Loucy (cell line): ENCODE results near the gene RBM17.

Experiments used
- H2AFZ ChIP-seq: fragments of 200-600 bp; sonication (generic); 2 replicates; pipeline ENCODE4 v1.6.0; 2016; ENCODE audit warnings: antibody characterized with exemption, mild to moderate bottlenecking, low read length, moderate library complexity
- H3F3A ChIP-seq: fragments of 200-600 bp; 2 replicates; pipeline ENCODE4 v1.6.0; 2016; ENCODE audit warnings: antibody characterized with exemption, low read depth, mild to moderate bottlenecking
- H3K27me3 ChIP-seq: fragments of 200-600 bp; sonication (generic); 2 replicates; pipeline ENCODE4 v1.6.1; 2014; ENCODE audit warnings: low read length, mild to moderate bottlenecking; ENCODE audit not compliant: insufficient read depth, poor library complexity, severe bottlenecking
- H3K36me3 ChIP-seq: fragments of 200-600 bp; sonication (generic); 2 replicates; pipeline ENCODE4 v1.6.1; 2016; ENCODE audit warnings: low read length; ENCODE audit not compliant: insufficient read depth
- H3K4me1 ChIP-seq: fragments of 200-600 bp; sonication (generic); 2 replicates; pipeline ENCODE4 v1.5.1; 2014; ENCODE audit warnings: low read length, mild to moderate bottlenecking; ENCODE audit not compliant: insufficient read depth, poor library complexity, severe bottlenecking
- H3K4me2 ChIP-seq: fragments of 200-600 bp; sonication (generic); 2 replicates; pipeline ENCODE4 v1.6.0; 2014; ENCODE audit warnings: antibody characterized with exemption, low read length, low read depth, mild to moderate bottlenecking; ENCODE audit not compliant: poor library complexity, severe bottlenecking
- H3K4me3 ChIP-seq: fragments of 200-600 bp; sonication (generic); 2 replicates; pipeline ENCODE4 v1.5.1; 2014; ENCODE audit warnings: low read length, mild to moderate bottlenecking, mixed read lengths; ENCODE audit not compliant: poor library complexity, severe bottlenecking
- H3K79me2 ChIP-seq: fragments of 200-600 bp; sonication (generic); 2 replicates; pipeline ENCODE4 v1.6.1; 2014; ENCODE audit warnings: low read length; ENCODE audit not compliant: insufficient read depth
- H3K9ac ChIP-seq: fragments of 200-600 bp; sonication (generic); 2 replicates; pipeline ENCODE4 v1.6.0; 2014; ENCODE audit warnings: mild to moderate bottlenecking, low read depth, low read length, moderate library complexity; ENCODE audit not compliant: poor library complexity, severe bottlenecking
- H3K9me2 ChIP-seq: fragments of 200-600 bp; sonication (generic); replicated peaks from 2 replicates; pipeline ENCODE4 v1.6.1; 2016; ENCODE audit warnings: low read depth, low read length, mixed read lengths
- H3K9me3 ChIP-seq: fragments of 200-600 bp; sonication (generic); 2 replicates; pipeline ENCODE4 v1.6.1; 2014; ENCODE audit warnings: mild to moderate bottlenecking, antibody characterized with exemption, low read length, low read depth; ENCODE audit not compliant: insufficient read depth
- H4K20me1 ChIP-seq: fragments of 200-600 bp; sonication (generic); 2 replicates; pipeline ENCODE4 v1.6.0; 2014; ENCODE audit warnings: antibody characterized with exemption, low read length, mild to moderate bottlenecking; ENCODE audit not compliant: insufficient read depth, poor library complexity, severe bottlenecking
- CTCF ChIP-seq: fragments of 200-600 bp; sonication (generic); conservative IDR thresholded peaks from 2 replicates; pipeline ENCODE4 v1.5.1; 2014; ENCODE audit warnings: mild to moderate bottlenecking, antibody characterized with exemption, low read length
- EZH2phosphoT487 ChIP-seq: fragments of 200-600 bp; IDR thresholded peaks from 2 replicates; pipeline ENCODE4 v1.6.1; 2018; ENCODE audit warnings: antibody characterized with exemption, mild to moderate bottlenecking, moderate library complexity, borderline replicate concordance

The RBM17 gene

GRCh38 chr10:6048281-6049030 is 40.4 kb upstream of the RBM17 start:
- Histone ChIP-seq H3K4me3 (no peak overlapping the region), H3K79me2 (no peaks in the 10 kb centered on the region), H3K36me3 (no peaks in the 10 kb centered on the region), H2AFZ (no peak overlapping the region), H3K9me2 (no peaks in the 10 kb centered on the region), H3K4me2 (no peak overlapping the region), H3K4me1 (peaks cover 43% of the 10 kb centered on the region), H3K27me3 (peaks cover 12% of the 10 kb centered on the region), H3K9ac (no peak overlapping the region), H3F3A (no peaks in the 10 kb centered on the region), H4K20me1 (no peaks in the 10 kb centered on the region), H3K9me3 (no peaks in the 10 kb centered on the region)
- TF ChIP-seq EZH2phosphoT487 (no peak), CTCF (no peak)

GRCh38 chr10:6049031-6049400 is 39.8 kb upstream of the RBM17 start:
- Histone ChIP-seq H3K36me3 (no peaks in the 10 kb centered on the region), H3K9ac (no peak overlapping the region), H3K4me2 (no peak overlapping the region), H3K4me1 (peaks cover 43% of the 10 kb centered on the region), H3K4me3 (no peak overlapping the region), H3K9me3 (no peaks in the 10 kb centered on the region), H3K27me3 (peaks cover 12% of the 10 kb centered on the region), H4K20me1 (no peaks in the 10 kb centered on the region), H3K9me2 (no peaks in the 10 kb centered on the region), H3F3A (no peaks in the 10 kb centered on the region), H2AFZ (no peak overlapping the region), H3K79me2 (no peaks in the 10 kb centered on the region)
- no peak for TF ChIP-seq EZH2phosphoT487
- no peak for TF ChIP-seq CTCF

GRCh38 chr10:6050801-6051445 is 37.9 kb upstream of the RBM17 start:
- TF ChIP-seq EZH2phosphoT487, result no peak
- peak; percentile 55 for TF ChIP-seq CTCF
- Histone ChIP-seq H3K9me2 (no peaks in the 10 kb centered on the region), H3F3A (no peaks in the 10 kb centered on the region), H4K20me1 (no peaks in the 10 kb centered on the region), H3K9ac (peak overlapping the region; percentile 57), H3K79me2 (no peaks in the 10 kb centered on the region), H3K4me2 (peak overlapping the region; percentile 86), H3K4me1 (peaks cover 27% of the 10 kb centered on the region), H3K9me3 (no peaks in the 10 kb centered on the region), H3K36me3 (no peaks in the 10 kb centered on the region), H3K27me3 (peaks cover 10% of the 10 kb centered on the region), H2AFZ (peak overlapping the region; percentile 87), H3K4me3 (peak overlapping the region; percentile 77)
